Keratinocyte (primary cell): Measurements from ENCODE around the gene TTC32. TPM values are rescaled to one million over a fixed set of nuclear protein-coding genes. Genes with fewer than 3 reads are reported as not detected.

Source experiments
- DNase-seq: peaks from one replicate; pipeline ENCODE4 v3.0.0-alpha.2; 2011; ENCODE audit warnings: low read depth, missing footprints, low spot score
- FAIRE-seq: peaks from 2 replicates; lab custom pipeline; 2011; peaks lifted over from hg19 to GRCh38; lab: Jason Lieb, UNC
- H2AFZ ChIP-seq: 2 replicates; pipeline ENCODE4 v1.6.0; 2012; ENCODE audit warnings: low read length, control low read depth, inconsistent platforms; ENCODE audit not compliant: control insufficient read depth
- H3K27ac ChIP-seq: 2 replicates; pipeline ENCODE4 v1.5.1; 2011; ENCODE audit warnings: low read length; ENCODE audit not compliant: control insufficient read depth, insufficient read depth
- H3K27me3 ChIP-seq: 3 replicates; pipeline ENCODE4 v1.6.0; 2011; ENCODE audit warnings: low read length; ENCODE audit not compliant: control insufficient read depth, insufficient read depth; ENCODE audit errors: extremely low read depth
- H3K36me3 ChIP-seq, 2 experiments: 2 replicates in 1 of 2; 3 replicates in 1 of 2; pipeline ENCODE4 v1.5.1; 2011; ENCODE audit warnings: low read length in 2 of 2, mild to moderate bottlenecking in 1 of 2; ENCODE audit not compliant: control insufficient read depth in 2 of 2, insufficient read depth in 2 of 2; ENCODE audit errors: extremely low read depth in 1 of 2
- H3K4me1 ChIP-seq: 3 replicates; pipeline ENCODE4 v1.5.1; 2011; ENCODE audit warnings: low read length; ENCODE audit not compliant: control insufficient read depth, insufficient read depth; ENCODE audit errors: extremely low read depth
- H3K4me2 ChIP-seq: 3 replicates; pipeline ENCODE4 v1.6.0; 2011; ENCODE audit warnings: low read depth, low read length; ENCODE audit not compliant: control insufficient read depth, insufficient read depth; ENCODE audit errors: extremely low read depth
- H3K4me3 ChIP-seq, 3 experiments: fragments of 200-600 bp in 1 of 3; sonication (generic) in 1 of 3; 2 replicates in 2 of 3; 3 replicates in 1 of 3; pipeline ENCODE4 v1.5.1; 2011 to 2016; ENCODE audit warnings: low read length in 3 of 3, mild to moderate bottlenecking in 3 of 3, control low read depth in 2 of 3, inconsistent platforms in 1 of 3, low read depth in 1 of 3, mixed read lengths in 1 of 3, mixed run types in 1 of 3, moderate library complexity in 1 of 3; ENCODE audit not compliant: control insufficient read depth in 2 of 3, insufficient read depth in 2 of 3; ENCODE audit errors: extremely low read depth in 1 of 3
- H3K79me2 ChIP-seq: 2 replicates; pipeline ENCODE4 v1.6.0; 2012; ENCODE audit warnings: low read length; ENCODE audit not compliant: control insufficient read depth, insufficient read depth
- H3K9ac ChIP-seq: 3 replicates; pipeline ENCODE4 v1.6.0; 2011; ENCODE audit warnings: low read length; ENCODE audit not compliant: control insufficient read depth, insufficient read depth; ENCODE audit errors: extremely low read depth
- H3K9me1 ChIP-seq: 3 replicates; pipeline ENCODE4 v1.6.0; 2011; ENCODE audit warnings: low read length; ENCODE audit not compliant: control insufficient read depth, insufficient read depth; ENCODE audit errors: extremely low read depth
- H3K9me3 ChIP-seq: 2 replicates; pipeline ENCODE4 v1.5.1; 2012; ENCODE audit warnings: low read depth, low read length; ENCODE audit not compliant: control insufficient read depth
- H4K20me1 ChIP-seq: 3 replicates; pipeline ENCODE4 v1.6.0; 2011; ENCODE audit warnings: low read length; ENCODE audit not compliant: control insufficient read depth, insufficient read depth; ENCODE audit errors: extremely low read depth
- EZH2 ChIP-seq: IDR thresholded peaks from one replicate; pipeline ENCODE4 v1.6.1; 2012; ENCODE audit warnings: inconsistent platforms, mild to moderate bottlenecking, low read length, moderate library complexity
- dilution Hi-C: fragments of 300-500 bp; cut with MboI; formaldehyde crosslinking; loops from one replicate; pipeline ENCODE4 v1.7.0; 2020; ENCODE audit warnings: low sequenced_read_pairs; ENCODE audit not compliant: extremely low pct_ligation_motif_present
- polyA plus RNA-seq, 5 experiments: library from polyadenylated mRNA; depleted of rRNA in 3 of 5; stranded (reverse) in 3 of 5; stranded (forward) in 1 of 5; unstranded in 1 of 5; fragments of >200 nt; gene quantifications; 1 replicate in 1 of 5; 2 replicates in 3 of 5; 3 replicates in 1 of 5; pipeline versions ENCODE4 v1.2.1 to v1.2.3, GENCODE V29; 2011 to 2012; ENCODE audit warnings: missing spikeins in 2 of 5, low read depth in 1 of 5, low replicate concordance in 1 of 5
- TF ChIP-seq, protein P1 (sequence below), 3 experiments: IDR thresholded peaks in 1 of 3; conservative IDR thresholded peaks in 1 of 3; optimal IDR thresholded peaks in 1 of 3; 2 replicates in 2 of 3; 3 replicates in 1 of 3; pipeline versions ENCODE3 to v1.5.1; 2011; ENCODE audit warnings: low read length in 3 of 3, mild to moderate bottlenecking in 3 of 3, moderate library complexity in 2 of 3, control low read depth in 1 of 3, inconsistent platforms in 1 of 3; ENCODE audit not compliant: insufficient read depth in 2 of 3; ENCODE audit errors: extremely low read depth in 1 of 3

Gene TTC32
- polyA plus RNA-seq, 1 donor (not counting 4 experiments of a cell fraction or from before 2014, with no cell fraction given) = 7.6 TPM

DNA sequence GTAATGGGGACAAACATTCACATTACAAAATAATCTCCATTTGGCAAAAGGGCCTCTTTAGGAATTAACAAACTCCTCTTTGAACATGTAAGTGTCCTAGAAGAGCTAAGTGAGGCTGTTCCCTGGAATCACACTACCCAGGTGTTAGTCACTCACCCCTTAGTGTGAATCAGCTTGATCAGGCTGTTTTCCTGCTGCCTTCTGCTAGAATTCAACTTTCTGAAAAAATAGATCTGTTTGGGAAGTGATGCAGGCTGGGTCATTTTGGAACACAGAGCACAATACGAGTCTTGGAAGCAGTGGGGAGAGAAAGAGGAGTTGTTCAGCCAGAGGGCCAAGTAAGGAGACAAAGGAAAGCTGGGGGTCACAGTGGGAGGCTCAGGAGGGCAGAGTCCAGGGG, 40.0 kb downstream of the TTC32 start:
- no peak overlapping the region for H3K27ac ChIP-seq
- FAIRE-seq = no peak
- no peak for DNase-seq

DNA sequence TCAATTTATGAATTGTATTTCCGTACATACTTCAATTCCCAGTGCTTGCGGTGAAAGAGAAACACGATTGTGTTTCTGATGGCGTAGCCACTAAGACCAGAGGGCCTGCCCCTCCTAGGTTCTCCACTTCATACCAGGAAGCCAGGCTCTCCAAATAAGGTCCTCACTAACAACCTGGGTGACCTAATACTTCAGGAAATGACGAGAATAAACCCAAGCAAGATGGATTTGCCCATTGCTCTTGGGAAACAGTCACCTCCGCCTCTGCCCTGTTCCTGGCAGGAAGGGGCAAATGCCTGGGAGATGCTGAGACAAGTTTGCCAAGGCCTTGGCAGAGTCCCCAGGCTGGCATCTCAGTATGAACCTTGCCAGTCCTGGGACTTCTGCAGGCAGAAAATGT, 41.8 kb downstream of the TTC32 start:
- no peak overlapping the region for H3K27ac ChIP-seq

More for the DNA sequence above, 40.0 kb downstream of the TTC32 start:
- Histone ChIP-seq H3K4me1 (peaks cover 7% of the 10 kb centered on the region), H3K4me2 (no peak overlapping the region), H4K20me1 (no peaks in the 10 kb centered on the region), H3K9ac (no peak overlapping the region), H2AFZ (no peak overlapping the region), H3K9me1 (no peaks in the 10 kb centered on the region), H3K4me3 (no peak overlapping the region), H3K36me3 (no peaks in the 10 kb centered on the region), H3K27me3 (no peaks in the 10 kb centered on the region), H3K9me3 (no peaks in the 10 kb centered on the region), H3K79me2 (no peaks in the 10 kb centered on the region)
- no peak for TF ChIP-seq EZH2
- TF ChIP-seq, protein P1, sequence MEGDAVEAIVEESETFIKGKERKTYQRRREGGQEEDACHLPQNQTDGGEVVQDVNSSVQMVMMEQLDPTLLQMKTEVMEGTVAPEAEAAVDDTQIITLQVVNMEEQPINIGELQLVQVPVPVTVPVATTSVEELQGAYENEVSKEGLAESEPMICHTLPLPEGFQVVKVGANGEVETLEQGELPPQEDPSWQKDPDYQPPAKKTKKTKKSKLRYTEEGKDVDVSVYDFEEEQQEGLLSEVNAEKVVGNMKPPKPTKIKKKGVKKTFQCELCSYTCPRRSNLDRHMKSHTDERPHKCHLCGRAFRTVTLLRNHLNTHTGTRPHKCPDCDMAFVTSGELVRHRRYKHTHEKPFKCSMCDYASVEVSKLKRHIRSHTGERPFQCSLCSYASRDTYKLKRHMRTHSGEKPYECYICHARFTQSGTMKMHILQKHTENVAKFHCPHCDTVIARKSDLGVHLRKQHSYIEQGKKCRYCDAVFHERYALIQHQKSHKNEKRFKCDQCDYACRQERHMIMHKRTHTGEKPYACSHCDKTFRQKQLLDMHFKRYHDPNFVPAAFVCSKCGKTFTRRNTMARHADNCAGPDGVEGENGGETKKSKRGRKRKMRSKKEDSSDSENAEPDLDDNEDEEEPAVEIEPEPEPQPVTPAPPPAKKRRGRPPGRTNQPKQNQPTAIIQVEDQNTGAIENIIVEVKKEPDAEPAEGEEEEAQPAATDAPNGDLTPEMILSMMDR (optimal IDR thresholded peaks at IDR 0.05 in 1 of 3, IDR thresholded peaks at IDR 0.05 in 1 of 3, conservative IDR thresholded peaks at IDR 0.05 in 1 of 3; ENCODE audit: extremely low read depth in 1 of 3, insufficient read depth in 2 of 3, low read length in 3 of 3) = no peak
- dilution Hi-C loops = loop anchor here (25.0 kb wide), 1 partner anchor 500 kb away; the partner anchor contains the start of gene OSR1

More for the DNA sequence above, 41.8 kb downstream of the TTC32 start:
- no peak for DNase-seq
- dilution Hi-C loops = loop anchor here (25.0 kb wide), 1 partner anchor 498 kb away; the partner anchor contains the start of gene OSR1
- H3K4me2 ChIP-seq = peak overlapping the region; percentile 13
- no peaks in the 10 kb centered on the region for H3K79me2 ChIP-seq
- peaks cover 7% of the 10 kb centered on the region for H3K4me1 ChIP-seq
- H3K9ac ChIP-seq = no peak overlapping the region
- H3K36me3 ChIP-seq = no peaks in the 10 kb centered on the region
- no peaks in the 10 kb centered on the region for H3K9me3 ChIP-seq
- H3K9me1 ChIP-seq = no peaks in the 10 kb centered on the region
- TF ChIP-seq EZH2 = no peak
- TF ChIP-seq, protein P1 (optimal IDR thresholded peaks at IDR 0.05 in 1 of 3, IDR thresholded peaks at IDR 0.05 in 1 of 3, conservative IDR thresholded peaks at IDR 0.05 in 1 of 3; ENCODE audit: extremely low read depth in 1 of 3, insufficient read depth in 2 of 3, low read length in 3 of 3) = no peak
- H3K4me3 ChIP-seq = no peak overlapping the region
- peak overlapping the region; percentile 59 for H2AFZ ChIP-seq
- FAIRE-seq = peak; percentile 90
- no peaks in the 10 kb centered on the region for H3K27me3 ChIP-seq
- H4K20me1 ChIP-seq = no peaks in the 10 kb centered on the region
